GM21526 (cell line): ENCODE measurements around the gene HRCT1.
"Not testable (repeated sequence)": the region's sequence is repeated elsewhere in the genome, so short reads cannot be mapped to it uniquely, and the experiment has no call there.

Experiments
- ATAC-seq: cut with Tn5 transposase; IDR thresholded peaks from one replicate; pipeline ENCODE4 v1.9.1; 2021; ENCODE audit warnings: moderate library complexity; ENCODE audit not compliant: unreplicated experiment, low FRiP score

HRCT1 gene

GRCh38 chr9:35892051-35892450 is 14.0 kb upstream of the HRCT1 start:
- ATAC-seq = no peak

GRCh38 chr9:35896570-35896969 is 9.4 kb upstream of the HRCT1 start:
- no peak for ATAC-seq

DNA sequence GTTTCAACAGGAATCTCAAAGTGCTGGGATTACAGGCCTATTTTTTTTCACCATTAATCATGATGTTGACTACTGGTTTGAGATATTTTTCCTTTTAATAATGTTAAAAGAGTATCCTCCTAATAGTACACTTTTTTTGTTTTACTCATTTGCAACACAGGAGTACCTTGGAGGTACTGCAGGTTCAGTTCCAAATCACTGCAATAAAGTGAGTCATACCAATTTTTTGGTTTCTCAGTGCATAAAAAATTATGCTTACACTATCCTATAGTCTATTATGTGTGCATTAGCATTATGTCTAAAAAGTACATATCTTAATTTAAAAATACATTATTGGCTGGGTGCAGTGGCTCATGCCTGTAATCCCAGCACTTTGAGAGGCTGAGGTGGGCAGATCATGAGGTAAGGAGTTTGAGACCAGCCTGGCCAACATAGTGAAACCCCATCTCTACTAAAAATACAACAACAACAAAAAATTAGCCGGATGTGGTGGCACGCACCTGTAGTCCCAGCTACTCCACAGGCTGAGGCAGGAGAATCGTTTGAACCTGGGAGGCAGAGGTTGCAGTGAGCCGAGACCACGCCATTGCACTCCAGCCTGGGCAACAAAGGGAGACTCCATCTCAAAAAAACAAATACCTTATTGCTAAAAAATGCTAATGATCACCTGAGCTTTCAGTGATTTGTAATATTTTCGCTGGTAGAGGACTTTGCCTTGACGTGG is 8.5 kb upstream of the HRCT1 start:
- not testable (repeated sequence) for ATAC-seq

GRCh38 chr9:35898337-35898736 is 7.7 kb upstream of the HRCT1 start:
- no peak for ATAC-seq

- ATAC-seq = no peak
Observed at GRCh38 chr9:35899021-35899420, 7.0 kb upstream of the HRCT1 start.

GRCh38 chr9:35903049-35903448 is 3.0 kb upstream of the HRCT1 start:
- ATAC-seq = no peak

DNA sequence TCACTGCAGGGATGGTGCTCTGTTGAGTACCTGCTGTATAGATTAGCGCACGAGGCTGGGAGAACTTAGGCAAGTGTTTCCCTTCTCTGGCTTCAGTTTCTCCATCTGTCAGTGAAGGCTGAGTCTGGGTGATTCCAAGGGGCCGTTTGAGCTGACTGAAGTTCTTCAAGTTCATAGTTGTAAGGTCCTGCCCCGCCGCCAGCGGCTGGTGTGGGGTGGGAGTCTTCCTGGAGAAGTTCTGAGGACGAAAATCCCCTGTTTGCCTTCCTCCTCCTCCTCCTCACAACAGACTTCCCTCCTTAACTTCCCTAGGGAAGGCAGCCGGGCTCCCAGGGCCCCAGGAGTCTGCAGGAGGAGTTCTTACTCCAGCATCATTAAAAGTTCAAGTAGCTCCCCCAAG is 1.7 kb upstream of the HRCT1 start:
- no peak for ATAC-seq

DNA sequence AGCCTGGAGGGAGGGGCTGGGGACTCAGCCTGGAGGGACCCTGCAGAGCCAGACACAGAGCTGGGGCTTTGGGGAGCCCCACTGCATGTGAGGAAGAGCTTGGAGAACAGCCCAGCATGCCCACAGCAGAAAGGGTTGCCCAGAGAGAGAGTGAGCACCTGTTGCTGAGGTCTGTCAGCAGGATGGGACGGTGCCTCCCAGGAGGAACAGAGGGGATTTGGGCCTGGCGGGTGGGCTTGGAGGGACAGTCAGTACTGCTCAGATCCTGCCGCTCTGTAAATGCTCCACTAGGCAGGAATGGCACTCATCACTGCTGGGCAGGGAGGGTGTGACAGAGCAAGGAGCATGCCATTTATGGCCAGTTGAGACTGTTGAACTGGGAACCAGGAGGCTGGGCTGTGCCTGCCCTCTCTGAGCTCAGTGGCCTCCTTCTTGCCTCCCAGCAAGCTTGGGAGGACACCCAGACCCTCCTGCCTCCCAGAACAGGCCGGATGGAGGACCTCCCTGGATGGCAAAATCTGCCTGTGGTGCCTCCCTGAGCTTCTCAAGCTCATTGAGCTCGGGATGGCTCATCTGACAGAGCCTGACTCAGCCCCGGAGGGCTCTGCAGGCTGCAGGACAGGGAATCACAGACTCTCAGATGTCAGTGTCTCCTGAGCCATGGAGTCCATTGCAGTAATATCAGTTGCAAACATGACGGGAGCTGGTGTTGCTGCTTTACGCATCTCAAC is 786 bp upstream of the HRCT1 start:
- no peak for ATAC-seq

DNA sequence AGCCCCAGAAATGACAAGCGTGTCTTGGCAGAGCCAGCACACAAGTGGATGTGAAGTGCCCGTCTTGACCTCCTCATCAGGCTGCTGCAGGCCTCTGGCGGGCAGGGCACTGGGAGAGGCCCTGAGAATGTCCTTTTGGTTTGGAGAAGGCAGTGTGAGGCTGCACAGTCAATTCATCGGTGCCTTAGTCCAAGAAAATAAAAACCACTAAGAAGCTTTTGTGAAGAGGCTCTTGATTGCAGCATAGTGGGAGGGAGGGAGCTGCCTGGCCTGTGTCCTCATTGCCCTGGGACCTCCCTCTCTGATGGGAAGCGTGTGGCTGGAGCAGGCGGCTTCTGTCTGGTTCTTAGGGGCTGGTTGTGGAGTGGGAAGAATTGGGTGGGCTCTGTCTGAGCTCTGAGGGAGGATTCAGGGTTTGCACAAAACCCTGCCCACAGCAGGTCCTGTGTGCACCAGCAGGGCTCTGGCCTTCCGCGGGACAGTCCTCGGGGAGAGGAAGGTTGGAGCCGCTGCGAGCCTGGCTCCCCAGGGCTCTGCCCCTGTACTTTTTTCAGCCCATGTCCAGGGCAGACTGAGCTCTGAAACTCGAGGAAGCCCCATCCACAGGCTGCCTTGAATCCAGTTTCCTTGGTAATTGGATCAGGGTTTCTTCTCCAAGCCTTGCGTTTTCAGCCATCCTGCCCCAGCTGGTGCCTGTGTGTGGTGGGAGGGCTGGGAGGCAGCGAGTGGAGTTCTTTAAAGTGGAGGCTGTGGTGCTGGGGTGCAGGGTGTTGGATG is 1.1 kb downstream of the HRCT1 start:
- ATAC-seq = no peak

DNA sequence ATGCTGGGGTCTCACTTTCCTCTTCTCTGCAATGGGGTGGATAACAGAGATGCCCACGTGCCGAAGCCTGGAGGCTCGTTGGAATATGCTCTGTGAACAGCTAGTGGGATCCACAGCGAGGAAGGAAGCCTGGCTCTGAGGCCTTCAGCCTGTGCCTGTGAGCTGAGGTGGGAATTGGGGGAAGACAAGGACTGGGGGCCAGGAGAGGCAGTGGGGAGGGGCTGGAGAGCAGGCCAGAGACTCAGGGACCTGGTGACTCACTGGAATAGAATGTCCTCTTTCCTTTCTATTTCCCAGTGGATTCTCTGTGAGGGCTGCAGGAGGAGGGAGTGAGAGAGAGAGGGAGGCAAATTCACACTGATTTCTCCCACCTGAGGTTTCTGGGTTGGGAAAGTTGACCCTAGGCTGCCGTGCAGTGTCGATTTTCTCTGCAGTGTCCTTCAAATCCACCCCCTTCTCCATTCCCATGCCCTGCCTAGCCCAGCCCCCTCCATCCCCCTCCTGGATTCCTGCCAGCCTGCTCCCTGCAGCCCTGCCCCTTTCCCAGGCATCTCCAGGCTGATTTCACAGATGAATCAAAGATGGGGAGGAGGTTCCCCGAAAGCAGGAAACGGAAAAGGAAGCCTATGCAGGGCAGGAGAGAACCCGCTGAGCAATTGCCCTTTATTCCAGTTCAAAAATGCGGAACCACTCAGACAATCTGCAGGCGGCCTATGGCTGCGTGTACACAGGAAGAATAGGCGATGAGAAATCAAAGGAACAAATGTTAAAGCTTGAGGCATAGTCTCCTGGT is 1.9 kb downstream of the HRCT1 start:
- ATAC-seq = no peak

DNA sequence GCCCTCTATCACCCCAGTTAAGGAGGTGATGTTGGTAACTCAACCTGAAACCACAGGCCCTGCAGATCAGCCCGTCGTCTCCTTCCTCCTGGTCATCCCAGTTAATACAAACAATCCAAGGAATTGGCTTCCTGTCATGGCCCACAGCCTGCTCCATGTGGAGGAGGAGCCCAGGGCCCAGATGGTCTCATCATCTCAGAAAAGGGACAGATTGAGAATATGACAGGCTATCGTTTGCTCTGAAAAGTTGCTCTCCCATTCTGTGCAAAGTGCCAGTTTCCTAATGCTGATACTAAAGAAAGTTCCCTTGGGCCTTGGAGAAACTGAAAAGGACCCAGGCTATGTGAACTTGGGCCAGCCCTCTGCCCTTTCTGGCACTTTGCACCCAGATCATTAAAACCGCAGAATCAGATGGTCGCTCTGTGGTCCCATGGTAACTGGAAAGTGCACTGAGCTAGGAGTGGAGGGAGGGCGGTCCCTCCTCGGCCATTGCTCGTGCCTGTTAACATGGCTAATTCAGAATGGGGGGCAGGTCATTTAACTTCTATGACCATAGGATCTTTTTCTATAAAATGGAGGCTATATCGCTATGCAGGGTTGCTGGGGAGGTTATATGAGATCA is 2.6 kb downstream of the HRCT1 start:
- ATAC-seq = no peak

GRCh38 chr9:35909274-35909673 is 3.3 kb downstream of the HRCT1 start, which contains the start of gene SPAAR:
TSS of gene SPAAR (plus strand) at chr9:35909490. CDS start at chr9:35910464, 974 bp downstream.
- ATAC-seq = no peak

- ATAC-seq = no peak
Observed at GRCh38 chr9:35909687-35910612, 3.9 kb downstream of the HRCT1 start.

DNA sequence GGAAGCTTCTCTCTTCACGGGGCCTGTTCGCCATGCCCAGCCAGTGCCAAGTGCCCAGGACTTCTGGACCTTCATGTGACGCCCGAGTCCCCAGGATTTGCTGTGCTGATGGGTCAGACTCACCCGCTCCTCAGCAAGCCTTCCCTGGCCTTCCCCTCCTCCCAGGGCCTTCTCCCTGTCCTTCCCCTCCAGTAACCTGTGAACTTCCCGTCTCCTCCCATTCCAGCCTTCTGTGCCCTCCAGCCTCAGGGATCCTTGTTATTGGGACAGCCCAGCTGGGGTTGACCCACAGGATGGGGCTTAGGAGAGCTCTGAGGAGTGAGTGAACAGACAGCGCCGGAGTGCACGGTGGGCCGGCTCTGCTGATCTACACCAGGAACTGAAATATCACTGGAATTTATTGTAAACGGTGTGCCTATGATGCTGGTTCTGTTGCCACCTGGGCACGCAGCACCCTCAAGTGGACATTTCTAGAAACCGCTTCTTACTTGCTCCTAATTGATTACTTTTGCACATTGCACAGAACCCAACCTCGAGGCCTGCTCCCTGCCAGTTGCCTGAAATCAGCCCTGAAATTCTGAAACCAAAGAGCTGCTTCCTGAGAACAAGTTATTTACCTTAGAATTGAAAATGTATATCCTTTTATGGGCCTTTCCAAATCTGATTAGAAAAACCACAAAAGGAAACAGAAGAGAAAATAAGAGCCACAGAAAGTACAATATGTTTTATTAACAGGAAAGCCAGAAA is 4.8 kb downstream of the HRCT1 start:
- ATAC-seq = no peak

DNA sequence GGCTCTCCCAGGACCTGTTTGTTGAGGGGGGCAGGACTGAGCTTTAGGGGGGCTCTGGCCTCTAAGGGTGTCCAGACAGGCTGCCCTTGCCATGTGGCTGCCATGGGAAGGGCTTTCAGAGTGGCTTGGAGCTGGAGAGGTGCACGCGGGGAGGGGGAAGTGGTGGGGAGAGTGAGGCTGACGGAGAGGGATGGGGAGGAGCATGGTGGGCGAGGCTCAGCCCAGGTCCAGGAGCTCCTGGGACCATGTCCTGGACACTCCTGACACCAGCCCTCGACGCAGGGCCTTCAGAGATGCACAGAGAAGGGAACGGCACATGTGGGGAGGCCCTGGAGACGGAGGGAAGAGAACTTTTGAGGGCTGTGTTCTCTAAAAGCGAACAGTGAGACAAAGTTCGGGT is 5.7 kb downstream of the HRCT1 start:
- ATAC-seq = no peak

DNA sequence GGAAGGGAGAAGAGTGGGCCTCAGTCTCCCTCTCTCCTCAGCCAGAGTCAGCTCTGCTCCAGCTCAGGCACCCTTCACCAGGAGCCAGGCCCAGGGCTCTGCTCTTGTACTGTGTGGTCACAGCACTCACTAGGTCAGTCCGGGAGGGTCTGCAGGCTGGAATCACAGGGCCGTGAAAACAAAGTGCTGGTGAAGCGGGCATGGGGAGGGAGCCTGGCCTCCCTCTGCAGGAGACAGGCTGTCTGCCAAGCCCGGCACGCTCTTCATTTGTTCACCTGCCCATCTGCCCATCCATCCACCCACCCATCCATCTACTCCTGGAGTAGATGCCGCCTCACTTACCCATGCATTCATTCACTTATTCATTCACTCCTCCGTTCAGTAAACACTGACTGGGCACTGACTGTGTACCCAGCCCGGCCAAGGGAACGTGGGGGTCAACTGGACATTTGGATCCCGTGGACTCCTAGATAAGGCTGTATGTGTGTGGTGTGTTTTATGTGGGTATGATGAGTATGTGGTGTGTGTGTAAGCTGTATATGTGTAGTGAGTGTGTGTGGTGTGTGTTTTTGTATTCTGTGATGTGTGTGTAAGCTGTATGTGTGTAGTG is 6.9 kb downstream of the HRCT1 start:
- no peak for ATAC-seq

DNA sequence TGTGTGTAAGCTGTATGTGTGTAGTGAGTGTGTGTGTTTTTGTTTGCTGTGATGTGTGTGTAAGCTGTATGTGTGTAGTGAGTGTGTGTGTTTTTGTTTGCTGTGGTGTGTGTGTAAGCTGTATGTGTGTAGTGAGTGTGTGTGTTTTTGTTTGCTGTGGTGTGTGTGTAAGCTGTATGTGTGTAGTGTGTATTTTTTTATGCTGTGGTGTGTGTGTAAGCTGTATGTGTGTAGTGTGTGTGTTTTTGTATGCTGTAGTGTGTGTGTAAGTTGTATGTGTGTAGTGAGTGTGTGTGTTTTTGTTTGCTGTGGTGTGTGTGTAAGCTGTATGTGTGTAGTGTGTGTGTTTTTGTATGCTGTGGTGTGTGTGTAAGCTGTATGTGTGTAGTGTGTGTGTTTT is 7.4 kb downstream of the HRCT1 start:
- ATAC-seq = not testable (repeated sequence)

- ATAC-seq = no peak
Observed at GRCh38 chr9:35914301-35914807, 8.4 kb downstream of the HRCT1 start.
